HFF-Myc (cell line): ENCODE data around the gene CD2AP.
"Not testable (repeated sequence)": the region's sequence is repeated elsewhere in the genome, so short reads cannot be mapped to it uniquely, and the experiment has no call there.

Experiments
- DNase-seq: peaks from one replicate; pipeline ENCODE4 v3.0.0-alpha.2; 2011; ENCODE audit warnings: low read depth; ENCODE audit errors: extremely low read depth
- H3K4me3 ChIP-seq: replicated peaks from 2 replicates; pipeline ENCODE4 v1.5.1; 2011; ENCODE audit warnings: low read depth, mild to moderate bottlenecking, control low read depth, low read length
- TF ChIP-seq, protein P1 (sequence below): IDR thresholded peaks from 2 replicates; pipeline ENCODE4 v1.5.1; 2012; ENCODE audit warnings: mild to moderate bottlenecking, low read depth, low read length, control low read depth; ENCODE audit errors: missing control alignments

CD2AP gene

GRCh38 chr6:47552319-47552718 is 74.7 kb downstream of the CD2AP start:
- H3K4me3 ChIP-seq: no peak overlapping the region
- no peak for DNase-seq
- TF ChIP-seq, protein P1, sequence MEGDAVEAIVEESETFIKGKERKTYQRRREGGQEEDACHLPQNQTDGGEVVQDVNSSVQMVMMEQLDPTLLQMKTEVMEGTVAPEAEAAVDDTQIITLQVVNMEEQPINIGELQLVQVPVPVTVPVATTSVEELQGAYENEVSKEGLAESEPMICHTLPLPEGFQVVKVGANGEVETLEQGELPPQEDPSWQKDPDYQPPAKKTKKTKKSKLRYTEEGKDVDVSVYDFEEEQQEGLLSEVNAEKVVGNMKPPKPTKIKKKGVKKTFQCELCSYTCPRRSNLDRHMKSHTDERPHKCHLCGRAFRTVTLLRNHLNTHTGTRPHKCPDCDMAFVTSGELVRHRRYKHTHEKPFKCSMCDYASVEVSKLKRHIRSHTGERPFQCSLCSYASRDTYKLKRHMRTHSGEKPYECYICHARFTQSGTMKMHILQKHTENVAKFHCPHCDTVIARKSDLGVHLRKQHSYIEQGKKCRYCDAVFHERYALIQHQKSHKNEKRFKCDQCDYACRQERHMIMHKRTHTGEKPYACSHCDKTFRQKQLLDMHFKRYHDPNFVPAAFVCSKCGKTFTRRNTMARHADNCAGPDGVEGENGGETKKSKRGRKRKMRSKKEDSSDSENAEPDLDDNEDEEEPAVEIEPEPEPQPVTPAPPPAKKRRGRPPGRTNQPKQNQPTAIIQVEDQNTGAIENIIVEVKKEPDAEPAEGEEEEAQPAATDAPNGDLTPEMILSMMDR: no peak

GRCh38 chr6:47553243-47553642 is 75.7 kb downstream of the CD2AP start:
- DNase-seq, H3K4me3 ChIP-seq: not testable (repeated sequence)

- not testable (repeated sequence) for DNase-seq, H3K4me3 ChIP-seq
Measured at GRCh38 chr6:47556459-47556858, 78.9 kb downstream of the CD2AP start.

GRCh38 chr6:47563162-47563561 is 85.6 kb downstream of the CD2AP start:
- H3K4me3 ChIP-seq: no peak overlapping the region
- TF ChIP-seq, protein P1: no peak
- no peak for DNase-seq

DNA sequence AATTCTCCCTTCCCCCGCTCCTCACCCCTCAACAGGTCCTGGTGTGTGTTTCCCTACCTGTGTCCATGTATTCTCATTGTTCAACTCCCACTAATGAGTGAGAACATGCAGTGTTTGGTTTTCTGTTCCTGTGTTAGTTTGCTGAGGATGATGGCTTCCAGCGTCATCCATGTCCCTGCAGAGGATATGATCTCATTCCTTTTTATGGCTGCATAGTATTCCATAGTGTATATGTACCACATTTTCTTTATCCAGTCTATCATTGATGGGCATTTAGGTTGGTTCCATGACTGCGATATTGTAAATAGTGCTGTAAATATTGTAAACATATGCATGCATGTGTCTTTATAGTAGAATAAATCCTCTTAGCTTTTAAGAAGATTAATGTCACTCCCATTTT is 89.0 kb downstream of the CD2AP start:
- H3K4me3 ChIP-seq, DNase-seq: not testable (repeated sequence)

GRCh38 chr6:47567586-47567985 is 90.0 kb downstream of the CD2AP start:
- H3K4me3 ChIP-seq: no peak overlapping the region
- TF ChIP-seq, protein P1: no peak
- no peak for DNase-seq

DNA sequence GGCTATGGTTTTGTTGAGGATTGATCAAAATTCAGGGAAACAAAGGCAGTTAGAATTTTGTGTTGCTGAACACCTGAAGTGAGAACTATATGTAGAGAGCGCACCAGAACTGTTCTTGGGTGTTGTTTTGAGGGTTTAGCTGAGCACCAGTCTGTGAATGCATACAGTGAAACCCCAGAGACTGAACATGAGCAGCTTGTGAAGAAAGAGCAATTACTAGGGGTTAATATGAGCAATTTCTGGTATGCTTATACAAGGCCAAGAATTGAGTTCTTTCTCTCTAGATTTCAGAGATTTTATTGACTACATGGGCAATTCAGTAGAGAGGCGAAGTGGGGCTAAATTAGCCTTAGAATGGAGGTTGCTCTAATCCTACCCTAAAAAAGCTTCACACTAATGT is 93.9 kb downstream of the CD2AP start:
- no peak overlapping the region for H3K4me3 ChIP-seq
- no peak for DNase-seq
- TF ChIP-seq, protein P1: no peak

- DNase-seq: no peak
- no peak overlapping the region for H3K4me3 ChIP-seq
- TF ChIP-seq, protein P1: no peak
Measured at GRCh38 chr6:47573109-47573508, 95.5 kb downstream of the CD2AP start.

- no peak overlapping the region for H3K4me3 ChIP-seq
- DNase-seq: no peak
- TF ChIP-seq, protein P1: no peak
Measured at GRCh38 chr6:47574789-47575188, 97.2 kb downstream of the CD2AP start.
